Skeletal muscle satellite cell (primary cell): Measurements from ENCODE around the gene ZNF189.
"Not testable (repeated sequence)": the region's sequence is repeated elsewhere in the genome, so short reads cannot be mapped to it uniquely, and the experiment has no call there.

Source experiments
- H3K27me3 ChIP-seq: 2 replicates; pipeline ENCODE4 v1.7.0; 2013; ENCODE audit warnings: low read length; ENCODE audit not compliant: control insufficient read depth, insufficient read depth
- H3K36me3 ChIP-seq: 2 replicates; pipeline ENCODE4 v1.7.0; 2013; ENCODE audit warnings: mild to moderate bottlenecking, control low read depth, low read length; ENCODE audit not compliant: insufficient read depth
- H3K4me1 ChIP-seq: 2 replicates; pipeline ENCODE4 v1.7.0; 2013; ENCODE audit warnings: low read length; ENCODE audit not compliant: control insufficient read depth, insufficient read depth
- H3K4me2 ChIP-seq: 2 replicates; pipeline ENCODE4 v1.7.0; 2013; ENCODE audit warnings: mild to moderate bottlenecking, low read length
- H3K4me3 ChIP-seq: 2 replicates; pipeline ENCODE4 v1.7.0; 2013; ENCODE audit warnings: low read length
- H3K9ac ChIP-seq: 2 replicates; pipeline ENCODE4 v1.7.0; 2013; ENCODE audit warnings: mild to moderate bottlenecking, low read depth, low read length, moderate library complexity
- H3K9me3 ChIP-seq: replicated peaks from 2 replicates; pipeline ENCODE4 v1.7.0; 2013; ENCODE audit warnings: mild to moderate bottlenecking, control low read depth, low read length

The ZNF189 gene

GRCh38 chr9:101383361-101383760, 15.3 kb upstream of the ZNF189 start:
- H3K36me3 ChIP-seq = no peaks in the 10 kb centered on the region
- no peak overlapping the region for H3K4me2 ChIP-seq
- H3K4me1 ChIP-seq = no peaks in the 10 kb centered on the region
- no peaks in the 10 kb centered on the region for H3K9me3 ChIP-seq
- no peak overlapping the region for H3K9ac ChIP-seq
- no peak overlapping the region for H3K4me3 ChIP-seq
- no peaks in the 10 kb centered on the region for H3K27me3 ChIP-seq

GRCh38 chr9:101384873-101385536, 13.6 kb upstream of the ZNF189 start, which contains the start of gene BAAT:
TSS of gene BAAT (minus strand) at chr9:101385006. CDS start at chr9:101371404, 13,602 bp downstream.
- not testable (repeated sequence) for H3K27me3 ChIP-seq, H3K36me3 ChIP-seq, H3K4me3 ChIP-seq, H3K9ac ChIP-seq, H3K4me1 ChIP-seq, H3K4me2 ChIP-seq, H3K9me3 ChIP-seq

- Histone ChIP-seq H3K4me3 (no peak overlapping the region), H3K27me3 (no peaks in the 10 kb centered on the region), H3K9me3 (no peaks in the 10 kb centered on the region), H3K9ac (no peak overlapping the region), H3K36me3 (peaks cover 16% of the 10 kb centered on the region), H3K4me2 (no peak overlapping the region), H3K4me1 (no peaks in the 10 kb centered on the region)
These were observed 10.7 kb upstream of the ZNF189 start for GRCh38 chr9:101387871-101388506.

- H3K4me1 ChIP-seq = no peaks in the 10 kb centered on the region
These were observed 10.1 kb upstream of the ZNF189 start for GRCh38 chr9:101388507-101388993.

GRCh38 chr9:101393135-101393534, 5.5 kb upstream of the ZNF189 start:
- no peaks in the 10 kb centered on the region for H3K9me3 ChIP-seq
- H3K4me2 ChIP-seq = no peak overlapping the region
- peaks cover 4% of the 10 kb centered on the region for H3K4me1 ChIP-seq
- H3K27me3 ChIP-seq = no peaks in the 10 kb centered on the region
- no peak overlapping the region for H3K9ac ChIP-seq
- no peak overlapping the region for H3K4me3 ChIP-seq
- peaks cover 21% of the 10 kb centered on the region for H3K36me3 ChIP-seq

More at GRCh38 chr9:101388507-101388993, 10.1 kb upstream of the ZNF189 start:
- H3K9ac ChIP-seq = no peak overlapping the region
- no peaks in the 10 kb centered on the region for H3K27me3 ChIP-seq
- H3K4me2 ChIP-seq = no peak overlapping the region
- H3K4me3 ChIP-seq = no peak overlapping the region
- peaks cover 16% of the 10 kb centered on the region for H3K36me3 ChIP-seq
- no peaks in the 10 kb centered on the region for H3K9me3 ChIP-seq

GRCh38 chr9:101394687-101395086, 4.0 kb upstream of the ZNF189 start:
- Histone ChIP-seq H3K4me1 (peaks cover 5% of the 10 kb centered on the region), H3K4me2 (no peak overlapping the region)

GRCh38 chr9:101397746-101398067, 944 bp upstream of the ZNF189 start:
- no peaks in the 10 kb centered on the region for H3K27me3 ChIP-seq
- H3K4me2 ChIP-seq = peak overlapping the region; percentile 87
- H3K9ac ChIP-seq = peak overlapping the region; percentile 79
- no peaks in the 10 kb centered on the region for H3K9me3 ChIP-seq
- peaks cover 33% of the 10 kb centered on the region for H3K36me3 ChIP-seq
- H3K4me3 ChIP-seq = peak overlapping the region; percentile 71
- peaks cover 21% of the 10 kb centered on the region for H3K4me1 ChIP-seq

More at GRCh38 chr9:101394687-101395086, 4.0 kb upstream of the ZNF189 start:
- Histone ChIP-seq H3K9ac (no peak overlapping the region), H3K4me3 (no peak overlapping the region), H3K9me3 (no peaks in the 10 kb centered on the region), H3K27me3 (no peaks in the 10 kb centered on the region), H3K36me3 (peaks cover 17% of the 10 kb centered on the region)

GRCh38 chr9:101398930-101399642, 435 bp downstream of the ZNF189 start:
- Histone ChIP-seq H3K9ac (peak overlapping the region; percentile 95), H3K9me3 (no peaks in the 10 kb centered on the region), H3K4me2 (peak overlapping the region; percentile 97), H3K4me1 (peaks cover 21% of the 10 kb centered on the region), H3K36me3 (peaks cover 46% of the 10 kb centered on the region), H3K4me3 (peak overlapping the region; percentile 83), H3K27me3 (no peaks in the 10 kb centered on the region)

- Histone ChIP-seq H3K4me1 (peaks cover 21% of the 10 kb centered on the region), H3K9me3 (no peaks in the 10 kb centered on the region), H3K9ac (peak overlapping the region; percentile 95), H3K4me2 (peak overlapping the region; percentile 97), H3K36me3 (peaks cover 52% of the 10 kb centered on the region), H3K4me3 (peak overlapping the region; percentile 83), H3K27me3 (no peaks in the 10 kb centered on the region)
These were observed 956 bp downstream of the ZNF189 start for GRCh38 chr9:101399643-101399970.

GRCh38 chr9:101400120-101400519, 1.5 kb downstream of the ZNF189 start:
- Histone ChIP-seq H3K9ac (peak overlapping the region; percentile 95), H3K27me3 (no peaks in the 10 kb centered on the region), H3K9me3 (no peaks in the 10 kb centered on the region), H3K4me1 (peaks cover 21% of the 10 kb centered on the region), H3K4me2 (peak overlapping the region; percentile 97), H3K4me3 (peak overlapping the region; percentile 83), H3K36me3 (peaks cover 57% of the 10 kb centered on the region)

- Histone ChIP-seq H3K4me3 (no peak overlapping the region), H3K27me3 (no peaks in the 10 kb centered on the region), H3K4me1 (peaks cover 17% of the 10 kb centered on the region), H3K9ac (no peak overlapping the region), H3K4me2 (no peak overlapping the region), H3K9me3 (peaks cover 16% of the 10 kb centered on the region), H3K36me3 (peaks cover 87% of the 10 kb centered on the region)
These were observed 5.0 kb downstream of the ZNF189 start for GRCh38 chr9:101403516-101404285.
